IMR-90 (cell line): Measurements from ENCODE around the gene ZNF816. TPM values are rescaled to one million over a fixed set of nuclear protein-coding genes. Genes with fewer than 3 reads are reported as not detected.

Experiments
- ATAC-seq: fragments of 200-7000 bp; cut with Tn5 transposase; 2 replicates; pipeline ENCODE4 v1.9.1; 2020; ENCODE audit warnings: low read depth, mild to moderate bottlenecking, moderate library complexity
- BruUV-seq: library from RNA; stranded (reverse); fragments of 400-500 nt; replicated peaks from 2 replicates; lab custom pipeline; 2021; lab: Mats Ljungman, UMichigan
- CTCF ChIA-PET: fragments of 300-600 bp; formaldehyde crosslinking; extraction: SDS; loops from one replicate; lab custom pipeline; 2021; ENCODE audit warnings: antibody characterized with exemption; lab: Yijun Ruan, JAX
- POLR2A ChIA-PET: fragments of 300-600 bp; sonication (Branson Sonifier 250); formaldehyde crosslinking; loops from one replicate; lab custom pipeline; 2022; ENCODE audit warnings: antibody characterized with exemption; ENCODE audit not compliant: unreplicated experiment; lab: Charles Lee
- DNase-seq: peaks from one replicate; pipeline ENCODE4 v3.0.0; 2013
- H2AFZ ChIP-seq: replicated peaks from 2 replicates; pipeline ENCODE3; 2013; ENCODE audit warnings: low read length, mild to moderate bottlenecking; ENCODE audit not compliant: poor library complexity
- H2AK5ac ChIP-seq: 2 replicates; pipeline ENCODE4 v1.6.1; 2013; ENCODE audit warnings: low read depth, low read length, inconsistent platforms
- H2AK9ac ChIP-seq: replicated peaks from 2 replicates; pipeline ENCODE3; 2013; ENCODE audit warnings: mild to moderate bottlenecking, low read depth, low read length, moderate library complexity; ENCODE audit not compliant: poor library complexity
- H2BK120ac ChIP-seq: 2 replicates; pipeline ENCODE4 v1.6.1; 2013; ENCODE audit warnings: low read depth, low read length, inconsistent platforms
- H2BK15ac ChIP-seq: 3 replicates; pipeline ENCODE4 v1.6.1; 2013; ENCODE audit warnings: low read depth, low read length, inconsistent platforms
- H2BK20ac ChIP-seq: 2 replicates; pipeline ENCODE4 v1.6.1; 2013; ENCODE audit warnings: low read depth, mild to moderate bottlenecking, inconsistent platforms, low read length, moderate library complexity
- H2BK5ac ChIP-seq: 2 replicates; pipeline ENCODE4 v1.6.1; 2013; ENCODE audit warnings: mild to moderate bottlenecking, low read depth, low read length, inconsistent platforms; ENCODE audit not compliant: poor library complexity, severe bottlenecking
- H3K14ac ChIP-seq: replicated peaks from 2 replicates; pipeline ENCODE4 v1.6.1; 2013; ENCODE audit warnings: low read depth, low read length, inconsistent platforms
- H3K18ac ChIP-seq: 2 replicates; pipeline ENCODE4 v1.6.1; 2013; ENCODE audit warnings: low read depth, low read length, control low read depth
- H3K23ac ChIP-seq: 2 replicates; pipeline ENCODE4 v1.6.1; 2013; ENCODE audit warnings: low read depth, low read length, inconsistent platforms
- H3K27ac ChIP-seq: 2 replicates; pipeline ENCODE4 v1.5.1; 2013; ENCODE audit warnings: mild to moderate bottlenecking, control low read depth, low read length; ENCODE audit not compliant: insufficient read depth
- H3K27me3 ChIP-seq: 2 replicates; pipeline ENCODE4 v1.6.1; 2013; ENCODE audit warnings: low read length; ENCODE audit not compliant: control insufficient read depth, insufficient read depth
- H3K36me3 ChIP-seq: 2 replicates; pipeline ENCODE4 v1.6.1; 2013; ENCODE audit warnings: low read length, mixed read lengths; ENCODE audit not compliant: control insufficient read depth, insufficient read depth
- H3K4ac ChIP-seq: 2 replicates; pipeline ENCODE4 v1.6.1; 2013; ENCODE audit warnings: low read depth, low read length, inconsistent platforms
- H3K4me1 ChIP-seq: 2 replicates; pipeline ENCODE4 v1.6.1; 2013; ENCODE audit warnings: low read length, mixed read lengths; ENCODE audit not compliant: control insufficient read depth, insufficient read depth
- H3K4me2 ChIP-seq: 2 replicates; pipeline ENCODE4 v1.6.1; 2013; ENCODE audit warnings: low read depth, mild to moderate bottlenecking, control low read depth, low read length, moderate library complexity
- H3K4me3 ChIP-seq: 2 replicates; pipeline ENCODE4 v1.5.1; 2013; ENCODE audit warnings: low read depth, mild to moderate bottlenecking, control low read depth, low read length, moderate library complexity; ENCODE audit not compliant: insufficient read depth
- H3K56ac ChIP-seq: 2 replicates; pipeline ENCODE4 v1.6.1; 2013; ENCODE audit warnings: low read length, inconsistent platforms; ENCODE audit not compliant: insufficient read depth; ENCODE audit errors: extremely low read depth
- H3K79me1 ChIP-seq, 2 experiments: 2 replicates each; pipeline ENCODE4 v1.6.1; 2013; ENCODE audit warnings: low read length in 2 of 2, inconsistent platforms in 1 of 2, low read depth in 1 of 2
- H3K9ac ChIP-seq: 2 replicates; pipeline ENCODE4 v1.6.1; 2013; ENCODE audit warnings: low read depth, low read length, control low read depth
- H3K9me1 ChIP-seq: 2 replicates; pipeline ENCODE4 v1.6.1; 2013; ENCODE audit warnings: low read length, inconsistent platforms; ENCODE audit not compliant: insufficient read depth
- H3K9me3 ChIP-seq: 2 replicates; pipeline ENCODE4 v1.6.1; 2013; ENCODE audit warnings: low read length; ENCODE audit not compliant: control insufficient read depth, insufficient read depth
- H4K20me1 ChIP-seq: 2 replicates; pipeline ENCODE4 v1.6.1; 2013; ENCODE audit warnings: low read length, inconsistent platforms; ENCODE audit not compliant: insufficient read depth
- H4K5ac ChIP-seq: 2 replicates; pipeline ENCODE4 v1.6.1; 2013; ENCODE audit warnings: mild to moderate bottlenecking, low read depth, low read length, control low read depth
- H4K8ac ChIP-seq, 2 experiments: 2 replicates each; pipeline ENCODE4 v1.6.1; 2013; ENCODE audit warnings: low read depth in 2 of 2, low read length in 2 of 2, control low read depth in 1 of 2, inconsistent platforms in 1 of 2
- H4K91ac ChIP-seq: 2 replicates; pipeline ENCODE4 v1.6.1; 2013; ENCODE audit warnings: low read depth, low read length, inconsistent platforms; ENCODE audit not compliant: insufficient read depth
- BHLHE40 ChIP-seq: fragments of 150-350 bp; IDR thresholded peaks from 2 replicates; pipeline ENCODE4 v1.6.1; 2016; ENCODE audit warnings: mild to moderate bottlenecking, low read depth, low read length
- CEBPB ChIP-seq: IDR thresholded peaks from 2 replicates; pipeline ENCODE4 v1.6.1; 2012; ENCODE audit warnings: low read depth, low read length, improper control_type of control experiment
- CHD1 ChIP-seq: IDR thresholded peaks from 2 replicates; pipeline ENCODE4 v1.6.1; 2012; ENCODE audit warnings: low read depth, low read length, improper control_type of control experiment
- ELK1 ChIP-seq: fragments of 150-350 bp; IDR thresholded peaks from 2 replicates; pipeline ENCODE4 v1.6.1; 2016; ENCODE audit warnings: low read depth, mild to moderate bottlenecking, low read length, moderate library complexity, borderline replicate concordance
- FOS ChIP-seq: fragments of 150-350 bp; IDR thresholded peaks from 2 replicates; pipeline ENCODE4 v1.6.1; 2016; ENCODE audit warnings: low read depth, low read length
- MAFK ChIP-seq: IDR thresholded peaks from 2 replicates; pipeline ENCODE4 v1.6.1; 2012; ENCODE audit warnings: low read depth, low read length, improper control_type of control experiment
- MAZ ChIP-seq: IDR thresholded peaks from 2 replicates; pipeline ENCODE4 v1.6.1; 2012; ENCODE audit warnings: low read depth, mild to moderate bottlenecking, low read length, improper control_type of control experiment, moderate library complexity, borderline replicate concordance
- MXI1 ChIP-seq: IDR thresholded peaks from 2 replicates; pipeline ENCODE4 v1.6.1; 2012; ENCODE audit warnings: low read depth, mild to moderate bottlenecking, low read length, moderate library complexity, borderline replicate concordance
- NFE2L2 ChIP-seq: fragments of 150-350 bp; IDR thresholded peaks from 2 replicates; pipeline ENCODE4 v1.6.1; 2016; ENCODE audit warnings: low read depth, mild to moderate bottlenecking, low read length
- POLR2A ChIP-seq: IDR thresholded peaks from 2 replicates; pipeline ENCODE4 v1.6.1; 2012; ENCODE audit warnings: mild to moderate bottlenecking, low read depth, low read length
- RAD21 ChIP-seq: IDR thresholded peaks from 2 replicates; pipeline ENCODE4 v1.6.1; 2012; ENCODE audit warnings: low read length, improper control_type of control experiment
- RCOR1 ChIP-seq: IDR thresholded peaks from 2 replicates; pipeline ENCODE4 v1.6.1; 2012; ENCODE audit warnings: mild to moderate bottlenecking, low read length, improper control_type of control experiment; ENCODE audit not compliant: insufficient replicate concordance
- SMC3 ChIP-seq: fragments of 150-350 bp; IDR thresholded peaks from 2 replicates; pipeline ENCODE4 v1.6.1; 2016; ENCODE audit warnings: low read depth, mild to moderate bottlenecking, antibody characterized with exemption, low read length, moderate library complexity
- USF2 ChIP-seq: fragments of 150-350 bp; IDR thresholded peaks from 2 replicates; pipeline ENCODE4 v1.6.1; 2017; ENCODE audit warnings: mild to moderate bottlenecking, antibody characterized with exemption, low read length, low read depth
- WGBS, 2 experiments: methylation state at CpG; one replicate each; pipeline versions ENCODE4 v1.1.5 to v1.1.7; 2013; ENCODE audit warnings: missing lambda C conversion rate in 2 of 2; ENCODE audit not compliant: insufficient read length in 1 of 2; ENCODE audit errors: extremely low coverage in 2 of 2; 5-methylcytosine and 5-hydroxymethylcytosine counted together
- dilution Hi-C: fragments of 300-500 bp; cut with HindIII; formaldehyde crosslinking; loops from one replicate; pipeline ENCODE4 v1.14.3; 2018; ENCODE audit warnings: low sequenced_read_pairs; ENCODE audit not compliant: unreplicated experiment
- in situ Hi-C: fragments of 300-500 bp; cut with MboI; formaldehyde crosslinking; loops from 3 replicates; pipeline ENCODE4 v1.14.3; 2019; ENCODE audit warnings: low sequenced_read_pairs, inconsistent platforms, mixed read lengths
- intact Hi-C: fragments of 100-400 bp; cut with micrococcal nuclease; formaldehyde crosslinking; loops from 2 replicates; pipeline ENCODE4 v1.10.0; 2022
- polyA plus RNA-seq, 3 experiments: library from polyadenylated mRNA; depleted of rRNA; stranded (reverse); fragments of >200 nt; gene quantifications; 2 replicates each; pipeline ENCODE4 v1.2.3, GENCODE V29; 2012; ENCODE audit warnings: low replicate concordance in 1 of 3
- total RNA-seq: library from RNA; depleted of rRNA; stranded (reverse); fragments of >200 nt; gene quantifications from 2 replicates; pipeline ENCODE4 v1.2.3, GENCODE V29; 2012
- TF ChIP-seq, protein P1 (sequence below): conservative IDR thresholded peaks from 2 replicates; pipeline ENCODE4 v1.5.1; 2012; ENCODE audit warnings: mild to moderate bottlenecking, low read depth, low read length, improper control_type of control experiment

Gene ZNF816
- total and polyA plus RNA-seq, 2 of the 4 experiments (the other 2 are of a cell fraction): 1.6 to 12.0 TPM

DNA sequence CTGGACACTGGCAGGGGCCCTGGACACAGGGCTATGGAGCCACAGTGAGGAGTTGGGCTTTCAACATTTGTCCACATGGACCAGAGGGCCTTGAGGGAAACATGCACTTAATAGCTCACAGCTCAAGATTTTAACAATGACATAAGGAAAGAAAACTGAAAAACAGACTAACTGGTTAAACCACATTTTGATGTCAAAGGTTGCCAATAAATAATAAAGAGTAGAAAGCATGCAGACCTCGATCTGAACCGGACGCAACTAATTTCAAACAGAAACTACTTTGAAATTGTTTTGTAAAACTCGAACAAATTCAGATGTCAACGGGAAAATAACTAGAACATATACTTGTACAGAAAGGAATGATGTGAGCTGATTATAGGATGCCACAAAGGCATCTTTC lies 23.9 kb downstream of the ZNF816 start:
- H4K91ac ChIP-seq: no peak overlapping the region
- BruUV-seq: no TSS peak
- H4K8ac ChIP-seq: no peak overlapping the region
- no peak overlapping the region for H2BK20ac ChIP-seq
- no peak for DNase-seq
- intact Hi-C loops (no loop called here), in situ Hi-C loops (no loop called here), dilution Hi-C loops (no loop called here)
- POLR2A ChIA-PET: no interaction called here
- H3K79me1 ChIP-seq: peaks cover 17 to 18% of the 10 kb centered on the region in 2 experiments; a peak in 2 of 4 replicates
- H3K4me3 ChIP-seq: no peak overlapping the region
- no peaks in the 10 kb centered on the region for H3K4me1 ChIP-seq
- H3K4me2 ChIP-seq: no peak overlapping the region
- H3K4ac ChIP-seq: no peak overlapping the region
- no peak overlapping the region for H2AK9ac ChIP-seq
- H3K27ac ChIP-seq: no peak overlapping the region
- TF ChIP-seq USF2: no peak
- TF ChIP-seq RCOR1: no peak
- no peak for TF ChIP-seq FOS
- no peak for TF ChIP-seq MAFK
- no peak for TF ChIP-seq POLR2A
- no peak for TF ChIP-seq CEBPB
- TF ChIP-seq MAZ: no peak
- no peak for TF ChIP-seq RAD21
- no peak for TF ChIP-seq ELK1
- TF ChIP-seq MXI1: no peak
- TF ChIP-seq SMC3: no peak
- no peak for TF ChIP-seq BHLHE40
- TF ChIP-seq, protein P1, sequence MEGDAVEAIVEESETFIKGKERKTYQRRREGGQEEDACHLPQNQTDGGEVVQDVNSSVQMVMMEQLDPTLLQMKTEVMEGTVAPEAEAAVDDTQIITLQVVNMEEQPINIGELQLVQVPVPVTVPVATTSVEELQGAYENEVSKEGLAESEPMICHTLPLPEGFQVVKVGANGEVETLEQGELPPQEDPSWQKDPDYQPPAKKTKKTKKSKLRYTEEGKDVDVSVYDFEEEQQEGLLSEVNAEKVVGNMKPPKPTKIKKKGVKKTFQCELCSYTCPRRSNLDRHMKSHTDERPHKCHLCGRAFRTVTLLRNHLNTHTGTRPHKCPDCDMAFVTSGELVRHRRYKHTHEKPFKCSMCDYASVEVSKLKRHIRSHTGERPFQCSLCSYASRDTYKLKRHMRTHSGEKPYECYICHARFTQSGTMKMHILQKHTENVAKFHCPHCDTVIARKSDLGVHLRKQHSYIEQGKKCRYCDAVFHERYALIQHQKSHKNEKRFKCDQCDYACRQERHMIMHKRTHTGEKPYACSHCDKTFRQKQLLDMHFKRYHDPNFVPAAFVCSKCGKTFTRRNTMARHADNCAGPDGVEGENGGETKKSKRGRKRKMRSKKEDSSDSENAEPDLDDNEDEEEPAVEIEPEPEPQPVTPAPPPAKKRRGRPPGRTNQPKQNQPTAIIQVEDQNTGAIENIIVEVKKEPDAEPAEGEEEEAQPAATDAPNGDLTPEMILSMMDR: no peak
- no peak for TF ChIP-seq CHD1
- TF ChIP-seq NFE2L2: no peak
- H2AK5ac ChIP-seq: no peak overlapping the region
- H4K20me1 ChIP-seq: no peaks in the 10 kb centered on the region
- CTCF ChIA-PET: no interaction called here
- H3K36me3 ChIP-seq: peaks cover 5% of the 10 kb centered on the region
- no peak overlapping the region for H3K9ac ChIP-seq
- H3K9me3 ChIP-seq: no peaks in the 10 kb centered on the region
- H2BK120ac ChIP-seq: no peak overlapping the region
- H3K14ac ChIP-seq: no peak overlapping the region
- no peak overlapping the region for H3K18ac ChIP-seq
- WGBS, 2 experiments: no CpG with 5 or more reads among the region's 5 CpGs
- H2AFZ ChIP-seq: no peak overlapping the region
- H4K5ac ChIP-seq: no peak overlapping the region
- ATAC-seq: no peak
- H3K9me1 ChIP-seq: no peaks in the 10 kb centered on the region
- no peak overlapping the region for H2BK15ac ChIP-seq
- no peak overlapping the region for H2BK5ac ChIP-seq
- H3K27me3 ChIP-seq: no peaks in the 10 kb centered on the region
- no peak overlapping the region for H3K56ac ChIP-seq
- no peak overlapping the region for H3K23ac ChIP-seq
